EL (cell line): ENCODE measurements around the gene ATXN1.
A peak's percentile ranks its signal among the peaks of the same experiment; 100 is the strongest.

ENCODE experiments used
- DNase-seq: peaks from one replicate; pipeline ENCODE4 v3.0.0-alpha.2; 2016

The ATXN1 gene

GRCh38 chr6:16761471-16762267 is 409 bp upstream of the ATXN1 start:
- peak; percentile 93 for DNase-seq

GRCh38 chr6:16759646-16760515 is 1.4 kb downstream of the ATXN1 start:
- DNase-seq, result peak; percentile 88

GRCh38 chr6:16759181-16759645 is 2.0 kb downstream of the ATXN1 start:
- DNase-seq, result peak; percentile 42

- no peak for DNase-seq
Measured at GRCh38 chr6:16758163-16758975, 2.9 kb downstream of the ATXN1 start.

GRCh38 chr6:16757332-16757731 is 3.9 kb downstream of the ATXN1 start:
- DNase-seq, result peak; percentile 37

GRCh38 chr6:16756660-16757255 is 4.5 kb downstream of the ATXN1 start:
- DNase-seq, result no peak

- no peak for DNase-seq
Measured at GRCh38 chr6:16755544-16755943, 5.7 kb downstream of the ATXN1 start.

GRCh38 chr6:16754876-16755275 is 6.4 kb downstream of the ATXN1 start:
- no peak for DNase-seq

- no peak for DNase-seq
Measured at GRCh38 chr6:16754274-16754673, 7.0 kb downstream of the ATXN1 start.

- no peak for DNase-seq
Measured at GRCh38 chr6:16753341-16753740, 7.9 kb downstream of the ATXN1 start.

- peak; percentile 89 for DNase-seq
Measured at GRCh38 chr6:16752206-16752866, 8.9 kb downstream of the ATXN1 start.

- DNase-seq, result peak; percentile 87
Measured at GRCh38 chr6:16751251-16751946, 9.9 kb downstream of the ATXN1 start.

- no peak for DNase-seq
Measured at GRCh38 chr6:16750566-16750965, 10.7 kb downstream of the ATXN1 start.

GRCh38 chr6:16749516-16750485 is 11.5 kb downstream of the ATXN1 start:
- DNase-seq, result no peak

GRCh38 chr6:16748025-16748319 is 13.3 kb downstream of the ATXN1 start:
- DNase-seq, result no peak

- DNase-seq, result peak; percentile 80
Measured at GRCh38 chr6:16747232-16748024, 13.8 kb downstream of the ATXN1 start.

GRCh38 chr6:16746812-16747211 is 14.4 kb downstream of the ATXN1 start:
- no peak for DNase-seq

- no peak for DNase-seq
Measured at GRCh38 chr6:16746401-16746800, 14.9 kb downstream of the ATXN1 start.

- no peak for DNase-seq
Measured at GRCh38 chr6:16743664-16744210, 17.5 kb downstream of the ATXN1 start.
